GM21447 (cell line): ENCODE results near the gene MBNL1.
A peak's percentile ranks its signal among the peaks of the same experiment; 100 is the strongest.
"Not testable (repeated sequence)": the region's sequence is repeated elsewhere in the genome, so short reads cannot be mapped to it uniquely, and the experiment has no call there.

ENCODE experiments used
- ATAC-seq: cut with Tn5 transposase; IDR thresholded peaks from one replicate; pipeline ENCODE4 v1.9.1; 2021; ENCODE audit not compliant: unreplicated experiment

MBNL1 gene

GRCh38 chr3:152345233-152345632, 76.5 kb downstream of the MBNL1 start:
- no peak for ATAC-seq

- no peak for ATAC-seq
These were observed 77.3 kb downstream of the MBNL1 start for GRCh38 chr3:152346058-152346457.

DNA sequence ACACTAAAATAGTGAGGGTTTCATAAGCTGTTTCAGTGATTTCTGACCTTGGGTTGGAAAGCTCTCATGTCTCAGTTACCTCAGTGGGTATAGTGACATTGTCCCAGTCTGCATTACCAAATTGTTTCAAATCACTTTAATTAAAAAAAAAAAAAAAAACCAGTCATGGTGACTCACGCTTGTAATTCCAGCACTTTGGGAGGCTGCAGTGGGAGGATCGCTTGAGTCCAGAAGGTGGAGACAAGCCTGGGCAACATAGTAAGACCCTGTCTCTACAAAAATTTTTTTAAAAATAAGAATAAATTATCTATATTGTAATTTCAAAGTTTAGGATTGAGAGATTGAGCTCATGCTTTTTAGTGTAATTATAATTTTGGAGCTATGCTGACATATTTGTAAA, 78.0 kb downstream of the MBNL1 start:
- ATAC-seq = no peak

DNA sequence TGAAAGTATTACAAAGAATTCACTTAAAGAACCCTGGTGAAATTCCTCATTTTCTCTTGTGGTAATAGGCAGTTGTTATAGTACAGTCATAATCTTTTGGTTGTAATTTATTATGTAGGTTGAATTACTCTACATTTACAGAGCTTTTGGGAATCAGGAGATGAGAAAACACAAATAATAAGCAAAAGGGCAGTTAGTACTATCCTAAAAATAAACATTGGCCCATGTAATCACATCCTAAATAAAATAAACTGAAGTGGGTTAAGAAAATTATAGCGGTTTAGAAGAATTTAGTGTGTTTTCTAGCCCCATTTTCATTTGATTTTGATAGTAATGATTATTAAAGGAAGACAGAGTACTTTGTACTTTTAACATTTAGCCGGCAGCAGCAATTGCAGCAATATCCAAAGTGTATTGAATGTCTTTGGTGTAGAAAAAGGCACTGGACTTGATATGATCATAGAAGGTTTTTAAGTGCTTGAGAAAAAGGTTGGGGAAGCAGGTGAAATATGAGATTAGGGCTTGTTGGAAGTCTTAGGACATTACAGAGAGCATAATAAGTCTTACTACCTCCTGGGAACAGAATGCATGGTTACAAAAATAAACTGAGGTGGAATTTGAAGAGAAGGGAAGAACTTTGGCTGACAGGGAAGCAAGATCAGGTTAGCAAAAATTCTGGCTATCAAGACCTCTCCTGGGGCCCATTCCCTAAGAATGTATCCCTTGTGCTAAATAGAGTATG, 79.9 kb downstream of the MBNL1 start:
- no peak for ATAC-seq

DNA sequence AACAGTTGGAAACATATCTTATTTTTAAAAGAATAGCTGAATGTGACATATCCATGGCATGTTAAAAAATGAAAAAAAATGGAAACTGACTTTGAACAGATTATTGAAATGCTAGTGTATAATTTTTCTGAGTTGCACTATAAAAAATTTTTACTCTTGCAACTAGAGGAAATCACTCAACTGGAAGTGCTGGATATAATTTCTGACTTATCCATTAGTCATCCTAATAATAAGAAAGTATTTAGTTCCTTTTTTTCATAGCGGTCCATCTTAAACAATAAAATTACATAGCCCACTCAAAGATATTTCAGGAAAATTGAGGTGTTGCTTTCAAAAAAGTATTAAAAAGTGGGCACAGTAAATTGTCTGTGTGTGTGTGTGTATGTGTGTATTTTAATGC, 80.7 kb downstream of the MBNL1 start:
- ATAC-seq = no peak

- ATAC-seq = no peak
These were observed 81.4 kb downstream of the MBNL1 start for GRCh38 chr3:152350139-152350538.

GRCh38 chr3:152350776-152351175, 82.0 kb downstream of the MBNL1 start:
- ATAC-seq = no peak

DNA sequence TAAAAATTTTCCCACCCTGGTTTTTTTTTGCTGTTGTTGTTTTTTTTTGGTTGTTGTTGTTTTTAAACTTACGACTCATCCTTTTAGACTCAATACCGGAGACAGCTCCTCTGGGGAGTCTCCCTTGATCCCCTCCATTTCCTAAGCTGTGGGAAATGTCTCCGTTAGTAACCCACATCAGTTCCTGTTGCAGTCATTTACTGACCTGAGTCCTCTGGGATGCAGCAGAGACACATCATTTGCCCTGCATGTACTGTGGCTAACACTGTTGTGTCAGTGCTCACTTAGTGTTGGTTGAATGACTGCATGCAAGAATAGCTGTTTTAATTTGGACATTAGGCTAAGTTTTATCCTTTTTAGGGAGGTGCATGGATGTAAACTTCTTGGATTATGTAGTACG, 83.8 kb downstream of the MBNL1 start:
- ATAC-seq = peak; percentile 30

DNA sequence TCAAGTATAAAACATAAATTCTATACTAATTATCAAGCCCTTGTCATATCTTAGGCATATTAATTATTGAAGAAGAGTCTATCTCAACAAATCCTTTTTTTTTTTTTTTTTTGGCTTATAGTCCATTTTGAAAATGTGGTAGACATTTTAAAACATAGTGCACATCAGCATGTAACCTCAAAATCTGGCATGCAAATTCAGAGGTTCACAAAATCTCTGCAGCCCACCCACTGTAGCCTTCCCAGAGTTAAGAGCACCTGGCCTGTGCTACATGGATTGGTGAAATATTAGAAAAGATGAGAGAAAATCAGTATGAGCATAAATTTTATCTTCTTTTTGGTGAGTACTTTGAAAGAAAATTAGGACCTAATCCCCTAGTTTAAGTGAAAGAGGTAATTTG, 84.8 kb downstream of the MBNL1 start:
- no peak for ATAC-seq

DNA sequence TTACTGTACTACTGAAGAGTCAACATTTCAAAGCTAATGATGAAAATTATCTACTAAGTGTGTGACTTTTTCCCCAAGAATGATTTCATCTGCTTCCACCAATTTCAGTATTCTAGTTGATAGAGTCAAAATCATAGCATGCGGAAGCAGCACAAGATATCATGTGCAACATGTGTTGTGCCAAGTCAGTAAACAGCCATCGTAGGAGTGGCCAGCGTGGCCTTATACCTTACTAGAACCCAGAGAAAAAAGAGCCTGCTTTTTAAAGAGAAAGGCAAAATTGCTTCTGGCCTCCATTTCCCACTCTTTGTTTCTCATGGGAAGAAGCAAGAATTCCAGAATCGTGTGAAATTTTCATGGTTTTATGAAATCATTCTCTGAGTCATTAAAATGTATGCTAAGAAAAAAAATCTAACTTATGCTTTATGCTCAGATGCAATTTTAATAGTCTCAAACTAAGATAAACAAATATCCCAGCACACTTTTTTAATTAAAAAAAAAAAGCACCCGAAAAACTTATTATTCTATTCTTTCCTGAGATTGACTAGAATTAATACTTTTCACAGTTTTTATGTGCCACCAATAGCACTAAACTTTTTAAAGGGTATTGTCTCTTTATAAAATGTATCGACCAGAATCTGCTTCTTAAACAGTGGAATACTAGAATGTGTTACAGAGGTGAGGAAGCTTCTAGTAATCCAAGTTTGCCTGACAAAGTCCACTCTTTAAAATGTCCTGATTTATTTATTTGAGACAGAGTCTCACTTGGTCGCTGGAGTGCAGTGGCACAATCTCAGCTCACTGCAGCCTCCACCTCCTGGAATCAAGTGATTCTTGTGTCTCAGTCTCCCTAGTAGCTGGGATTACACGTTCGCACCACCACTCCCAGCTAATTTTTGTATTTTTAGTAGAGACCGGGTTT, 87.3 kb downstream of the MBNL1 start:
- no peak for ATAC-seq

- ATAC-seq = peak; percentile 55
These were observed 88.1 kb downstream of the MBNL1 start for GRCh38 chr3:152356870-152357276.

GRCh38 chr3:152357587-152357986, 88.9 kb downstream of the MBNL1 start:
- ATAC-seq = no peak

DNA sequence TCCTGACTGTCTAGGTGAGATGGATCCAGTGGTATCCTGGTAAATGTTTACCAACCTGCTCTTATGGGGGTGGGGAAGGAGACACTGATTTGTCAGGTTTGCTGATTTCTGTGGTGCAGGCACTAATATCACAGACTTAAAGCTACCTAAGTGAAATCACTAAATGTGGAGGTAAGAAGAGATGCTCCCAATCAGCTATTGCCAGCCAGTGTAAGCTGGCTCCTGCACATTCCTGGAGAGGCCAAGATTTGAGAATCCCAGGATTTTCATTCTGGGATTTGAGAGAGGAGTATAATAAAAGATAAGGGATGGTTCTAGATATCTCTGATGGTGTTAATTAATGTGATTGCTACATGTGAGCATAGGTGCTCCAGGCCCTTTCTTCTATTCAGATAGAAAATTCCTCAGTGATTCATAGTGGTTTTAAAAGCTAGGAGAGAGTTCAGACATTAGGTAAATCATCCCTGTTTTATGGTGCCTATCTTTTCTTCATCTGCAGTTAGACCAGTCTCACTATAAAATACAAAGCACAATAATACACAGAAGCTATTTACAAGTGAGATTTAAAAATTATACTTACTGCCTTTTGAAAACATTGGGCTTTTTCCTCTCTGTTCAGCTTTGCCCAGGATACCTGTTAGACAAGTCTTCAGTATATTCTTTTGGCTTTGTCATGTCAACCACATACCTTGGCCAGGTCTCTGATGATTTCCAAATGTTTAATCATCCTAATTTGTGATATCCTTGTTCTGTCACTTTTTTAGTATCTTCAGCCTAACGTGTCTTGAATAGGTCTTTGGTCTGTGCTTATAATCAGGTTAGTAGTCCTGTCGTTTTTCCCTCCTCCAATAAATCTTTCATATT, 90.9 kb downstream of the MBNL1 start:
- no peak for ATAC-seq

DNA sequence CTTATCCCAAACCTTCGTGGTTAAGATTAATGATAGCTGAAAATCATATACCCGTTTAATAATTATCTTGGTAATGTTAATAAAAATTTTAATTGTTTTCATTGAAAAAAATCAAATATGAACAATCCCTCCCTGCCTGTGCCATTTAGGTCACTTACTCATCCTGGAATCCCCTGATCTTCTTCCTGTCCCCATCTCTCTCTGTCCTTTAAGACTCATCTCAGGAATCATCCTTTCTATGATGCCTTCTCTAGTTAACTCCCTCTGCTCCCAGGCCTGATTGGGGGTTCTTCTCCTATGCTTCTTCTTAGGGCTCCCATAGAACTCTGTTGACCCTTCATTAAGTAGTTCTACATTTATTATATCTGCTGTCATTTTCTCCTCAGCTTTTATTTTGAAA, 91.6 kb downstream of the MBNL1 start:
- no peak for ATAC-seq

- ATAC-seq = no peak
These were observed 92.2 kb downstream of the MBNL1 start for GRCh38 chr3:152360966-152361365.

DNA sequence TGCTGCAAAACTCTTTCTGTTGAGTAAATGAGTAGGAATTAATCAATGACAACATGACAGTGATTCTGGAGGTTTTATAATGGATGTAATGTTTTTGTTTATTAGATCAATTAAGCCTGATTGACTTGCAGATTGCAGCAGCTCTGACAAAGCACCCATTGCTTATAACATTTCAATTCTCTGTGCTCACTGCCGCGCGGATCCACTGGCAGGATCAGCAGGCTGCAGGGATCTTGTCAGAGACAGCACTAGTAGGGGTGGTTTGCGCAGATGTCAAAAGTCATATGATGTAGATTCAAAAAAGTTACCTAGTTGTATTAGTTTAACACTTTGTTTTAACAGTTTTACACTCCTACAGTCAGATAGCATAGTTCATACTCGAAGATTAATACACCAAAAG, 93.4 kb downstream of the MBNL1 start:
- no peak for ATAC-seq

- ATAC-seq = no peak
These were observed 95.5 kb downstream of the MBNL1 start for GRCh38 chr3:152364237-152364636.

DNA sequence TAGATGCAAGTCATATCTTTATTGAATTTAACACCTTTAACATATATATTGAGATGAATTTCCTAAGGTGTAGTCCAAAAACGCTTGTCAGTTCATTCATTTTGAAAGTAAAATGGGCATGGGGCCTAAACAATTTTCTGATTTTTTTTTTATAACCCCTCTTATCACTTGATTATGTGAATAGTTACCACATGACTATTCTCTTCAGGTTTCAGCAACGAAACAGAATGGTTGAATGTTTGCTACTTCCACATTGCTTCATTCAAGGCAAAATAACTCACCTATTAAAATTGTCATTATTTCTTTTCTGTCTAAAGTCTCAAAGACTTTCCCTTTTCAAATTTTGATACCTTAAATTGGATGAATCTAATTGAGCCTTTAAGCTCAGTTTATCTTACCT, 96.4 kb downstream of the MBNL1 start:
- no peak for ATAC-seq

- ATAC-seq = no peak
These were observed 97.3 kb downstream of the MBNL1 start for GRCh38 chr3:152365766-152366593.

DNA sequence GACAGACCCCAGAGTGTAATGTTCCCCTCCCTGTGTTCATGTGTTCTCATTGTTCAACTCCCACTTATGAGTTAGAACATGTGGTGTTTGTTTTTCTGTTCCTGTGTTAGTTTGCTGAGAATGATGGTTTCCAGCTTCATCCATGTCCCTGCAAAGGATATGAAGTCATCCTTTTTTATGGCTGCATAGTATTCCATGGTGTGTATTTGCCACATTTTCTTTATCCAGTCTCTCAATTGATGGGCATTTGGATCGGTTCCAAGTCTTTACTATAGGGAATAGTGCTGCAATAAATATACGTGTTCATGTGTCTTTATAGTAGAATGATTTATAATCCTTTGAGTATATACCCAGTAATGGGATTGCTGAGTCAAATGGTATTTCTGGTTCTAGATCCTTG, 98.5 kb downstream of the MBNL1 start:
- not testable (repeated sequence) for ATAC-seq
